OCI-LY7 (cell line): ENCODE results near the gene PPM1F.

Experiments used
- CTCF ChIP-seq: fragments of 200-600 bp; sonication (generic); conservative IDR thresholded peaks from 2 replicates; pipeline ENCODE4 v1.5.1; 2014; ENCODE audit warnings: mild to moderate bottlenecking, antibody characterized with exemption, low read length, moderate library complexity, mixed read lengths
- EZH2phosphoT487 ChIP-seq: fragments of 200-600 bp; sonication (generic); IDR thresholded peaks from 2 replicates; pipeline ENCODE4 v1.6.1; 2018; ENCODE audit warnings: low read depth, borderline replicate concordance, mild to moderate bottlenecking, mixed run types, antibody characterized with exemption, low read length, moderate library complexity, mixed read lengths

- TF ChIP-seq CTCF: no peak
- no peak for TF ChIP-seq EZH2phosphoT487
These were observed 6.3 kb downstream of the PPM1F start for GRCh38 chr22:21946262-21946925.
